Measurements from ENCODE around the gene DMXL2.
"Not testable (repeated sequence)": the region's sequence is repeated elsewhere in the genome, so short reads cannot be mapped to it uniquely, and the experiment has no call there.

Gene DMXL2, protein sequence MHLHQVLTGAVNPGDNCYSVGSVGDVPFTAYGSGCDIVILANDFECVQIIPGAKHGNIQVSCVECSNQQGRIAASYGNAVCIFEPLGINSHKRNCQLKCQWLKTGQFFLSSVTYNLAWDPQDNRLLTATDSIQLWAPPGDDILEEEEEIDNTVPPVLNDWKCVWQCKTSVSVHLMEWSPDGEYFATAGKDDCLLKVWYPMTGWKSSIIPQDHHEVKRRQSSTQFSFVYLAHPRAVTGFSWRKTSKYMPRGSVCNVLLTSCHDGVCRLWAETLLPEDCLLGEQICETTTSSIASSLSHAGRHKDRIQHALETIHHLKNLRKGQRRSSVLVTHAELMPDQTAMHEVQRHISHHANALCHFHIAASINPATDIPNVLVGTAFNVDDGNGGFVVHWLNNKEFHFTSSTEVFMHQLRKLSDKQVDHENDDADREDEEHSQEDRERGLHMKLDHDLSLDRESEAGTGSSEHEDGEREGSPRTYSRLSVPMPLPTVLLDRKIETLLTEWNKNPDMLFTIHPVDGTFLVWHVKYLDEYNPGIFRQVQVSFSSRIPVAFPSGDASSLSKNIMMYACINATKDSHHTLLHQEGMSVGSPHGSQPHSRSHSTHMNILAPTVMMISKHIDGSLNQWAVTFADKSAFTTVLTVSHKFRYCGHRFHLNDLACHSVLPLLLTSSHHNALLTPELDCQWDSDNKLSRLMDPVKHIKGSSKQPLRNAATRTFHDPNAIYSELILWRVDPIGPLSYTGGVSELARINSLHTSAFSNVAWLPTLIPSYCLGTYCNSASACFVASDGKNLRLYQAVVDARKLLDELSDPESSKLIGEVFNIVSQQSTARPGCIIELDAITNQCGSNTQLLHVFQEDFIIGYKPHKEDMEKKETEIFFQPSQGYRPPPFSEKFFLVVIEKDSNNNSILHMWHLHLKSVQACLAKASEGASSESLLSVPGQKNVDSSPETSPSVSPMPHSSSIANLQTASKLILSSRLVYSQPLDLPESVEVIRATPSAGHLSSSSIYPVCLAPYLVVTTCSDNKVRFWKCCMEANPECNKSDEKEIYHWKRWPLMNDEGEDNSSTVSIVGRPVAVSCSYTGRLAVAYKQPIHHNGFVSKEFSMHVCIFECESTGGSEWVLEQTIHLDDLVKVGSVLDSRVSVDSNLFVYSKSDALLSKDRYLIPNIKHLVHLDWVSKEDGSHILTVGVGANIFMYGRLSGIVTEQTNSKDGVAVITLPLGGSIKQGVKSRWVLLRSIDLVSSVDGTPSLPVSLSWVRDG (N-terminal part only)

DNA sequence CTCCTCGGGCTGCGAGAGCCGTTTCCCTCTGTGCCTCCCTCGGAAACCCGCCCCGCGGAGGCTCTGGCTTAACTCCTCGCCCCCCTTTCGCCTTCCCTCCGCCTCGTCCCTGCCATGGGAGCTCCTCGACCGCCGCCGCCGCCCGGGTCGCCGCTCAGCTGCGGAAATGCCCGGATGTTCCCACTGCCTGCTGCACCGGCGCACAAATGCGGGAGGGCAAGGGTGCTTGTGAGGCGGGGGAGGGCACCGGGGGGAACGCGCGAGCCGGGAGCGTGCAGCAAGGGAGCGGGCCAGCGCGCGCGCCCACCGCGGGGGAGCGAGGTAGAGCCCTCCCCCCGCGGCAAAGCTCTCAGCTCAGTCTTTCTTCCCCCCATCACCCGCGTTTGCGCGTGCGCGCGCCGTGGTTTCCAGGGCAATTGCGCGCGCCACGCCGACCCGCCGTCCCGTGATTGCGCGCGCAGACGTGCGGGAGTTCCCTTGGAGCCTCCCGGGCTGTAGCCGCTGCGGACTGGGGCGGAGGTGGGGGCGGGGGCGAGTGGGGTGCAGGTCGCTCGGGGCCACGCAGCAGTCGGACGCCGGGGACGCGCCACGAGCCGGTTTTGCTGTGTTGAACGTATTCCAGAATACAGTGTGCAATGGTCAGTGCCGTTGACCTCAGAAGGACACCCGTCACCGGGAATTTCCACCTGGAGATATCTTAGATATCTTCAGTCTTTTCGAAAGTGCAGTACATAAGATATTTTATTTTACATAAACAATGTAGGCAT is at the start of gene DMXL2:
Gene DMXL2, minus strand, starts transcription at position 168 of the 767 bp plus-strand sequence. CDS start 226 bp downstream, outside the sequence.
- peak; percentile 63 to 69 for DNase-seq (ENCODE audit: low read depth in 2 of 2)

DNA sequence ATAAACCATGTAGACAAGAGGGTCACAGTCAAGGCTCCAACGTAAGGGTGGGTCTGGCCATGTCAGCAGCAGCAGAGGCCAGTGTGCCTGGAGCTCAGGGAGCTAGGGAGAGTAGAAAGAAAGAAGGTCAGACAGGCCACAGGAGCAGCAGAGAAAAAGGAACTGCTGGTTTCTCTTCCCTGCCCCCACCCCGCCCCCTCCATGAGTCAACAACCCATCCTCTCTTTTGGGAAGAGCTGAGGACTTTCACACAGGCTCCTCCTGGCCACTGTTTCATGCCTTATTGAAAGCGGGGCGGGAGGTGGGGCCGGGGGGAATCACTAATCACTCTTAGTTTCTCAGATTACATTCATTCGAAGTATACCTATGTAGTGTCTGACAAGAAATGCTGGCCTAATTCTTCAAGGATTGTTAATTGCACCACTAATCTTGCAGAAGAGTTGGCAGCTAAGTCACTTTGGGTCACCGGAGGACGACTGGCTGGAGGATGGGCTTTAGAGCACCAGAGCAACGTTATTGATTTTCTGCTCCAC is 49.6 kb upstream of the DMXL2 start:
- DNase-seq (ENCODE audit: low read depth in 2 of 2) = no peak

DNA sequence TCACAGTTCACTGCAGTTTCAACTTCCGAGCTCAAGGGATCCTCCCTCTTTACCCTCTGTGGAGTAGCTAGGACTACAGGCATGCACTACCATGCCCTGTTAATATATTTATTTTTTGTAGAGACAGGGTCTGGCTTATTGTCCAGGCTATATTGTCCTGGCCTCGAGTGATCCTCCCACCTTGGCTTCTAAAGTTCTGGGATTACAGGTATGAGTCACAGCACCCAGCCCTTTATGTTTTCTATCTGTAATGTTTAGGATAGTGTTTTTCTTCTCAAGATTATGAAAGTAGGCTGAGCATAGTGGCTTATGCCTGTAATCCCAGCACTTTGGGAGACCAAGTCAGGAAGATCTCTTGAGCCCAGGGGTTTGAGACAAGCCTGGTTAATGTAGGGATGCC is 46.8 kb upstream of the DMXL2 start:
- no peak for DNase-seq (ENCODE audit: low read depth in 2 of 2)

DNA sequence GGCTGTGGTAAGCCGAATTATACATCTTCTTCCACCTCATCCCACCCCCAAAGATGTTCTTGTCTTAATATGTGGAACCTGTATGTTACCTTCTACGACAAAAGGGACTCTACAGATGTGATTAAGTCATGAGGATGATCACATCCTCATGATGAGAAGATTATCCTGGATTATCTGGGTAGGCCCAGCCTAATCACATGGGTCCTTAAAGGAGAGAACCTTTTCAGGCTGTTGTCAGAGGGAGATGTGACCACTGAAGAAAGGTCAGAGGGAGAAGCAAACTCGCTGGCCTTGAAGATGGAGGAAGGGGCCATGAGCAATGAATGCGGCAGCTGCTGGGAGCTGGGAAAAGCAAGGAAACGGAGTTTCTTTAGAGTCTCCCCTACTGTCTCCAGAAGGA is 45.9 kb upstream of the DMXL2 start:
- no peak for DNase-seq (ENCODE audit: low read depth in 2 of 2)

DNA sequence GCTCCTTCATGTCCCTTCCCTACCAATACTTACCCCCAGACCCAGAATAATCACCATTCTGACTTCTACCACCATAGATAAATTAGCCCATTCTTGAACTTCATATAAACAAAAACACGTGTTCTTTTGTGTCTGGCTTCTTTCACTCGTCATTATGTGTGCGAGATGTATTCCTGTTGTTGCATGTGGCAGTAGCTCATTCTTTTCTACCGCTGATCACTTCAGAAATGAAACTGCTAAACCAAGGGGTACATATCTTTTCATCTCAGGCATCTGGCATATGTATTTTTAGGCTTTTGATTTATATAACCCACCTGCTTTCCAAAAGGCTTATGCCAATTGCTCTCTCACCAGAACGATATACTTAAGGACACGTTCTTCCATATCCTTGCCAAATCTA is 44.9 kb upstream of the DMXL2 start:
- no peak for DNase-seq (ENCODE audit: low read depth in 2 of 2)

DNA sequence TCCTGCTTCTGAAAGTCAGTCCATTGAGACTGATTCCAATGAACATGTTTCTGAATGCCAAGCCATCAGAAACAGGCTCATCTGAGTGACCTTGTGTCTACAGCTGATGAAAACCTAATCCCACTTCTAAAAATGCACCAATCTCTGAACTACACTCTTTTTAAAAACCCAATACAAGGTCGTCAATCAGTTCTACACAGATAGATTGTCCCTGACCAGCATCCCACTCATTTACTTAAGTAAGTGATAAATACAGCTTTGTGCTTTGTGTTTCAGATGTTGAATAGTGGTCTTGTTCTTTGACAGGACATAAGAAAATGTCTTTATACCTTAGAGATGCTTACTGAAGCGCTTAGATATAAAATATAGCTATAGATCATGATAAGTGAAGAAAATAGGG is 38.5 kb upstream of the DMXL2 start:
- no peak for DNase-seq (ENCODE audit: low read depth in 2 of 2)

DNA sequence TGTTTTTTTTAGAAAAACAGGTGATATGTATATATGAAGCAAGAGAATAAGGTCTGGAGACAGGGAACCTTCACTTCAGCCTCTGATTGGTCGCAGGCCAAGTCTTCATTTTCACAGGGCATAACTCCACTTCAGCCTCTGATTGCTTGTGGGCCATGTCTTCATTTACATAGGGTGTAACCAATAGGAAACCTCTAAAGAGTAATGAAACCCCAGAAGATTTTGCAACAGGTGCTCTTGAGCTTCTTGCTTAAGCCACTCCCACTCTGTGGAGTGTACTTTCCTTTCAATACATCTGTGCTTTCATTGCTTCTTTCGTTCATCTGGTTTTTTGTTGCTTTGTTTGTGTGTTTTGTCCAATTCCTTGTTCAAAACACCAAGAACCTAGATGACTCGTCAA is 36.1 kb upstream of the DMXL2 start:
- DNase-seq (ENCODE audit: low read depth in 2 of 2) = no peak

DNA sequence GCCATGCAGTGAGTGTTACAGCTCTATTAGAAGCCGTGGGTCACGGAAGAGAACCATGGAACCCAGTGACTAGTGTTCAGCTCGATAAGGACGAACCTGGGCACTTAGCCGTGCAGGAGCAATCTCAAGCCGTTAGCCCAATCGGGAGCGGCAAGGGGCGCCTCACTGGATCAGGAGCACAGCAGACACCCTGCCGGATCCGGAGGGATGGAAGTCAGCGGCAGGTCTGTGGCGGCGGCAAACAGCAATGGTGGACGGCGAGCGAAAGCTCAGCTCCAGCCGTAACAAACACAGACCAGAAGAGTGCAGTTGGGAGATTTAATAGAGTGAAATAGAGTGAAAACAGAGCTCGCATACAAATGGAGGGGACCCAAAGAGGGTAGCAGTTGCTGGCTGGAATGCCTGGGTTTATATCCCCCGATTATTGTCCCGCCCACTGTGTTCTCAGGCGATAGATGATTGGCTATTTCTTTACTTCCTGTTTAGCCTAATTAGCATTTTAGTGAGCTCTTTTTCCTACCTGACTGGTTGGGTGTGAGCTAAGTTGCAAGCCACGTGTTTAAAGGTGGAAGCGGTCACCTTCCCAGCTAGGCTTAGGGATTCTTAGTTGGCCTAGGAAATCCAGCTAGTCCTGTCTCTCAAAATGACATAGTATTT is 33.0 kb upstream of the DMXL2 start:
- not testable (repeated sequence) for DNase-seq (ENCODE audit: low read depth in 2 of 2)

DNA sequence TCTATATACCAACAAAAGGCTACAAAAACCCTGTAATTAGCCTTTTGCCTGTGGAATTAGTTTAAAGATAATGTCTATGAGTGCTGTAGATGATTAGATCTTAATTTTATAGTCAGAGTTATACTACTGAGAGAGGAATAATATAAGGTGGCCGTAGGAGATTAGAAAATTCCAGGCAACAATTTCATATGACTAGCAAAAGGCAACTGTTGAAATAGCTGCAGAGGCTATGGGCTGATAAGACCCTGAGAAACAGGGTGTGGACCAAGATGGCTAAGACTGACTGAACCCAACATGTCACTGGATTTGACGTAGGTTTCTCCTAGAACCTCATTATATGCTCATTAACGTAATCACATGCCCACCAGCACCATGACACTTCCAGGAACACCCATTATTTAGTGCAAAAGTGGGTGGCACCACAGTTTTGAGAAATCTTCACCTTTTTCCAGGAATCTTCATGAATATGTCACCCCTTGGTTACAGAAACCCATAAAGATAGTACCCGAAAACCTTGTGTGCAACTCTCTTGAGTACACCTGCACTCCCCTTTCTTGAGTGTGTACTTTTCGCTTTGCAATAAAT is 29.6 kb upstream of the DMXL2 start:
- DNase-seq (ENCODE audit: low read depth in 2 of 2) = no peak

DNA sequence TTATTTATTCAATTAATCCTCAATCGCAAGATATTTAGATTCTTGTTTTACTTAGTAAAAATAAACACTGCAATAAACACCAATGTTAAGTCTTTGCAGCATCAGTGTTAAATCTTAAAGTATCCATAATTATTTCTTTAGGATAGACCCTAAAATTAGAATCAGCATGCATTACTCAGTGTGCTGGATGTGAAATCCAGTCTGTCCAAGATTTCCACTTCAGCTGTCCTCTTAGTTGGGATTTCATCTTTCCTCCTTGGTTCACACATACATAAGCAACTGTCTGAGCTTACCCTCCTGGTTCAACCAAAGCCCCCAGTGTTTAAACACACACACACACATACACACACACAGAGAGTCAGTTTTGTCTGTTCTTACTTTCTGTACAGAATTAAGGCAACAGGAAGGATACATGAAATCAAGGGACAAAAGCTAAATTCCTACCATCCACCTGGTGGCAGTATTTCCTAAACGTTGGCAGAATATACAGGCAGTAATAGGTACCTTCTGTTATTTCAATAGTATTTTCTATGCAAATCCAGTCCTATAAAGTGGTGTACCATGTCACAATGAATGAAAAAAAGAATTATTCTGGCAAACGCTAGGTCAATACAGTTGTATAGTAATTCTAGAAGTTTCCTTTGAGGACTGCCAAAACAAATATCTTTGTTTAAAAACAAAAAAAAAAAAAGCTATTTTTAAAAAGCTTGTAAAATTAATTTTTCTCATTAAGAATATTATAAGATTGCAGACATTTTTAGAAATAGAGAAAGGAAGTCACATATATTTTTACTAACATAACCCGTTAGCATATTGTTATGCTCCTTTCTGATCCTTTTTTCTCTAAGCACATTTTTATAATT is 27.3 kb upstream of the DMXL2 start:
- no peak for DNase-seq (ENCODE audit: low read depth in 2 of 2)

DNA sequence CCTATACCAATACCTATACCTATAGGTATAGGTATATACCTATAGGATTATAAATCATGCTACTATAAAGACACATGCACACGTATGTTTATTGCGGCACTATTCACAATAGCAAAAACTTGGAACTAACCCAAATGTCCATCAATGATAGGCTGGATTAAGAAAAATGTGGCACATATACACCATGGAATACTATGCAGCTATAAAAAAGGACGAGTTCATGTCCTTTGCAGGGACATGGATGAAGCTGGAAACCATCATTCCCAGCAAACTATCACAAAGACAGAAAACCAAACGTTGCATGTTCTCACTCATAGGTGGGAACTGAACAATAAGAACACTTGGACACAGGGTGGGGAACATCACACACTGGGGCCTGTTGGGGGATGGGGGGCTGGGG is 26.1 kb upstream of the DMXL2 start:
- not testable (repeated sequence) for DNase-seq (ENCODE audit: low read depth in 2 of 2)

DNA sequence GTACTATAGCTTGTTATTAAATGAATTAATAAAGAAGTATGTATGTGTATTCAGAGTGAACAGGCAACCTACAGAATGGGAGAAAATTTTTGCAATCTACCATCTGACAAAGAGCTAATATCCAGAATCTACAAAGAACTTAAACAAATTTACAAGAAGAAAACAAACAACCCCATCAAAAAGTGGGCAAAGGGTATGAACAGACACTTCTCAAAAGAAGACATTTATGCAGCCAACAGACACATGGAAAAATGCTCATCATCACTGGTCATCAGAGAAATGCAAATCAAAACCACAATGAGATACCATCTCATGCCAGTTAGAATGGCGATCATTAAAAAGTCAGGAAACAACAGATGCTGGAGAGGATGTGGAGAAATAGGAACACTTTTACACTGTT is 25.5 kb upstream of the DMXL2 start:
- DNase-seq (ENCODE audit: low read depth in 2 of 2) = not testable (repeated sequence)

DNA sequence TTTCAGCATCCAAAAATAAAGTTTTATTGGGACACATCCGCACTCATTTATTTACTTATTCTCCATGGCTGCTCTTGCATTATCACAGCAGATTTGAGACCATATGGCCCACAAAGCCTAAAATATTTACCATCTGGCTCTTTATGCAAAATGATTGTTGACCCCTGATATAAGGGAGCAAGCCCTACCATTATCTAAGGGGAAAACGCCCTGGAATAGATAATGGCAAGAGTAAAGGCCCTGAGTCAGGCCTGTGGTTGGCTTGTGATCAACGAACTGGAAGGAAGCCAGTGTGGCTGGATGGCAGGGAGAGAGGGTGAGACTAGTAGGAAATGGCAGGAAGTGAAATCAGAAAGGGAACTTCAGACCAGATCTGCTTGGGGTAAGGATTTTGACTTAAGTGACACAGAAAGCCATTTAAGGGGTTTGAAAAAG is 24.6 kb upstream of the DMXL2 start:
- no peak for DNase-seq (ENCODE audit: low read depth in 2 of 2)

DNA sequence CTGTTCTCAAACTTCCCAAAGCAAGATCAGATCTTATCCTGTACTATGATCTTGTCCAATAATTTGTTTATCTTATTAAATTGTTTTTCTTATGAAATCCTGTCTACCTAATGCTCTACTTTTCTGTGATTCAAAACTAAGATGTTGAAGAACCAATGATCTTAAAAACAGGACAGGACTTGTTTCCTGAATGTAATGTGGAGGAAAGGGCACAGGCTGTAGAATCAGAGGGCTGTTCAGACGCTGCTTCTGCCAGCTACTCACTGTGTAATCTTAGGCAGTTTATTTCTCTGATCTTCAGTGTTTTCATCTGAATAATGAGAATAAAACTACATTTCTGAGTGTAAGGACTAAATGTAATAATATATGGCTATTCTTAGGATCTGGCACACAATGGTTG is 20.1 kb upstream of the DMXL2 start:
- DNase-seq (ENCODE audit: low read depth in 2 of 2) = no peak

DNA sequence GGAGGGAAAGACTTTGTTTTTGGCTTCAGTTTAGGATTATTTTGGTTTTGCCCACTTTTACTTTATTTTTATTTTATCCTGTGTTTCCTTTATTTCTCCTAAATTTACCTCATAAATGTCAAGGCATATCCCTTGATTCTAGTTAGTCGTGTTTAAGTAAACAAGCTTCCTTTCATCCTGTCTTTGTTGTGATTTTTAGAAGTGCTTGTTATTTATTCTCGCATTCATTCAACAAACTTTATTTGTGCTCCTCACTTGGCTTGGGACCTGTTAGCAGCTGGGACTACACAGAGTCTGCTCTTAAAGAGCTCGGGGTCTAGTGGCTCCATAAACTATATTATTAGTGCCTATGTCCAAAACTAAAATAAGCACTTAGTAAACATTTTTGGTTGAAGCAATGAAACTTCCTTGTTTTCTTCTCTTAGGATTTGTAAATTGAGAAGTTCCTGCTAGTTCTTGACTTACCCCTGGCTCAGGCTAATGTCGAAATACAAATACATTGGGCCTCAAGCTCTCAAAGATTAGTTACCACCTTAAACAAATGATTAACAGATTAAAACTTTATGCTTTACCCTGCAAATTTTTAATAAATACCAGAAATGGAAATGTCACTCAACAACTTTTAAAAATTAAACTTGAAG is 19.0 kb upstream of the DMXL2 start:
- DNase-seq (ENCODE audit: low read depth in 2 of 2) = no peak

DNA sequence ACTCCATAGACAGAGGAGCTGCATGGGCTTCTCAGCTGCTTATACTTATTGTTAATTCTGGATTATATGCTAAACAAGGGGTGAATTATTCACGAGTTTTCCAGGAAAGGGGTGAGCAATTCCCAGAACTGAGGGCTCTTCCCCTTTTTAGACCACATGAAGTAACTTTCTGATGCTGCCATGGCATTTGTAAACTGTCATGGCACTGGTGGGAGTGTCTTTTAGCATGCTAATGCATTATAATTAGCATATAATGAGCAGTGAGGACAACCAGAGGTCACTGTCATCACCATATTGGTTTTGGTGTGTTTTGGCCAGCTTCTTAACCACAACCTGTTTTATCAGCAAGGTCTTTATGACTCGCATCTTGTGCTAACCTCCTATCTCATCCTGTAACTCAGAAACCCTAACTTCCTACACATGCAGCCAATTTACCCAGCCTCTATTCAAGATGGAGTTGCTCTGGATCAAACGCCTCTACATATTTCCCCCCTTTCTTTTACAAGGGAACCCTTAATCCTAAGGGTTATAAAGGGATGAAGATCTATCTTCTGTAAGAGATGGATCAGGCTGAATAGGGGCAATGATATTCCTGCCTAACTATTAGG is 12.1 kb upstream of the DMXL2 start:
- DNase-seq (ENCODE audit: low read depth in 2 of 2) = no peak

DNA sequence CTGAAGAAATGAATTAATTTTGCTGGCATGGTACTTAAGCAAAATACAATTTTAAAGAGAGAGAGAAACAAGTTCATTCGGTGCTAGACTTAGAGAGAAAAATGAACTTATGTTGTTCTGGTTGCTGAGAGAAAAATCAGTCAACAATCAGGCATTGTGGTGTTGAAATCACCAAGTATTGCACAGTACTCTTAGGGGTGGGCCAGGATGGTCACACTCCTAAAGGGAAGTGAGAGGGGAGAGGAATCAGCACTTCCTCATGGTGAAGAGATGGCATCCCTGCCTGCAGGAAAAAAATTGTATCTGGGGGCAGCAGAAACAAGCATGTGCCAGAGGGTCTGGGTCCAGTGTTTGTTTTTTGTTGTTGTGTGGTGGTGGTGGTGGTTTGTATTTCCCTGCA is 7.0 kb upstream of the DMXL2 start:
- no peak for DNase-seq (ENCODE audit: low read depth in 2 of 2)

DNA sequence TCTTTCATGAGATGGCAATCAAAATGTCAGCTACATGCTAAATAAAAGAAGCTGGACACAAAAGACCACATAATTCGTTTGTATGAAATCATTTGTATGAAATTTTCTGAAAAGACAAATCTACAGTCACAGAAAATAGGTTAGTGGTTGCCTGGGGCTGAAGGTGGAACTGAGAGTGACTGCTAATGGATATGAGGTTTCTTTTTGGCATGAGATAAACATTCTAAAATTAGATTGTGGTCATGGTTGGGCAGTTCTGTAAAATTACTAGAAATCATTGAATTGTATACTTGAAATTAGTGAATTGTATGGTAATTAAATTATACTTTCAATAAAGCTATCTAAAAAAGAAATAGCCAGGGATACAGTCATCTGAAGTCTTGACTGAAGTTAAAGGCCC is 2.7 kb upstream of the DMXL2 start:
- DNase-seq (ENCODE audit: low read depth in 2 of 2) = no peak
